NCI-H1105 (cell line): Measurements from ENCODE around the gene ADPRS.

Source experiments
- DNase-seq: peaks from one replicate; lab custom pipeline; 2025; lab: John Stamatoyannopoulos, UW

The ADPRS gene

DNA sequence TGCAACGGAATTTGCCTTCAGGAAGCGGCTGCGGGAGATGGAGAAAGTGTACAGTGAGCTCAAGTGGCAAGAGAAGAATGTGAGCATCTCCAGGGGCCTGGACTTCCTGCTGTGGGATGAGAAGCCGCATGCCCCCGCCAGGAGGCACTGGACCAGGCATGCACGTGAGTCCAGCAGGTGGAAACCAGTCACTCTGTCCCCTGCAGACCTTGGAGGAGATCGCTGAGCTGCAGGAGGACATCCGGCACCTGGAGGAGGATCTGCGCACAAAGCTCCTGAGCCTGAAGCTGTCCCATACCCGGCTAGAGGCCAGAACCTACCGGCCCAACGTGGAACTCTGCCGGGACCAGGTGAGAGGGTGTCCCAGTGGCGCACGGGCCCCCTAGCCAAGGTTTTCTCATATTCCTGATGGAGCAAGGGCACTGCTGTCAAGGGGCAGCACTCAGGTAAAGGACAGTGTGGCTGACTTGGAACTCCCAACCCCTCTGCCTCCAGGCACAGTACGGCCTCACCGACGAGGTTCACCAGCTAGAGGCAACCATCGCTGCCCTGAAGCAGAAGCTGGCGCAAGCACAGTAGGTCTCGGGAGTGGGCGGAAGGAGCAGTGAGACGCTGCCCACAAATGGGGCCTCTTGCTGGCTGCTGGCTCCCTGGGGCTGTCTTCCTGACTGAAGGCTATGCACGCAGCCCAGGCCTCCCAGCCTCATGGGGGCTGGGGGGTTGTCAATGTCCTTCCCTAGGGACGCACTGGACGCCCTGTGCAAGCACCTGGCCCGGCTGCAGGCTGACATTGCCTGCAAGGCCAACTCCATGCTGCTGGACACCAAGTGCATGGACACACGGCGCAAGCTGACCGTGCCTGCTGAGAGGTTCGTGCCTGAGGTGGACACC, 1.2 kb upstream of the ADPRS start:
- DNase-seq = no peak

DNA sequence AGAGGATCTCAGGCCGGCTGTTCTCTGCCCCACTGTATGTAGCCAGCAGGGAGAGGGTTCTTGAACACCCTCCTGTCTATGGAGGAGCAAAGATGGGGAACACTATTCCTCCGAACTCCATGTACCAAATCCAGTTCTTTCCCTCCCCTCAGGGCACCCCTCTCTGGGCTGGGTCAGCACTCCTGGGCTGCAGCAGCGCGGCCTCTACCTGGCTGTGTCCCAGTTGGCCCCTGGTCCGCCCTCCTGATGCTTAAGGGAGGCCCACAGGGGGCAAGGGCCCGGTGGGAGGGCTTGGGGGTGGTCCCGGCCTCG, 471 bp upstream of the ADPRS start:
- DNase-seq = no peak

- no peak for DNase-seq
Measured at GRCh38 chr1:36089393-36090121, 865 bp downstream of the ADPRS start.

- no peak for DNase-seq
Measured at GRCh38 chr1:36091141-36091540, 2.4 kb downstream of the ADPRS start.

DNA sequence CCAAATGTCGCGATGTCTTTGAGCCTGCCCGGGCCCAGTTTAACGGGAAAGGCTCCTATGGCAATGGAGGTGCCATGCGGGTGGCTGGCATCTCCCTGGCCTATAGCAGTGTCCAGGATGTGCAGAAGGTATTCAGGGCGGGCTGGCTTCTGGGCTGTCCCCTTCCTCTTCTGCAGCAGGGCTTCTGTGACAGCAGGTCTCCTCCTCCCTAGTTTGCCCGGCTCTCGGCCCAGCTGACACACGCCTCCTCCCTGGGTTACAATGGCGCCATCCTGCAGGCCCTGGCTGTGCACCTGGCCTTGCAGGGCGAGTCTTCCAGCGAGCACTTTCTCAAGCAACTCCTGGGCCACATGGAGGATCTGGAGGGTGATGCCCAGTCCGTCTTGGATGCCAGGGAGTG, 3.0 kb downstream of the ADPRS start:
- DNase-seq = no peak

DNA sequence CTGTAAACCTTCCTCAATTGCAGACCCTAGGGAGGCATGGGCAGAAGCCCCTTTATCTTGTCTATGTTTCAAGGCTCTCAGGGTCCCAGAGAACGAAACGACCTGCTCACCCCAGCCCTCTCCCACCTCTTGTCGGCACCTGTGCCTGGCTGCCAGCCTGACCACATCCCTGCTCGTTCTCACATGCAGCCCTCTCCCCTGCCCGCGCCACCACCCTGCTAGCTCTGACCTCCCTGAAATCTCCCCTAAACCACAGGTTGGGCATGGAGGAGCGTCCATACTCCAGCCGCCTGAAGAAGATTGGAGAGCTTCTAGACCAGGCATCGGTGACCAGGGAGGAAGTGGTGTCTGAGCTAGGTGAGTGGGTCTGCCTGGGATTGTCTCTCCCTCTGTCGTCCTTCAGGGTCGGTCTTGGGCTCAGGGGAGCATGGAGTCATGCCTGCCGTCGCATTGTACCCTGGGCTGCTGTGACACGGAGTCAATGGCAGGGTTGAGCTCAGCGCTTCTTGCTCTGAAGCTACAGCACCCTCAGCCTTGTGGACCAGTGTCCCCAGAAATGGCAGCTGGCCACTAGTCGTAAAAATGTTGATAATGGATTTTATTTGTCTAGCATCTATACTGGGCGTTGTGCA, 3.6 kb downstream of the ADPRS start:
- no peak for DNase-seq

- DNase-seq = no peak
Measured at GRCh38 chr1:36092798-36093185, 4.1 kb downstream of the ADPRS start.

GRCh38 chr1:36093226-36093625, 4.5 kb downstream of the ADPRS start:
- DNase-seq = no peak

GRCh38 chr1:36093929-36094328, 5.2 kb downstream of the ADPRS start:
- no peak for DNase-seq

- no peak for DNase-seq
Measured at GRCh38 chr1:36094621-36095061, 5.9 kb downstream of the ADPRS start.

DNA sequence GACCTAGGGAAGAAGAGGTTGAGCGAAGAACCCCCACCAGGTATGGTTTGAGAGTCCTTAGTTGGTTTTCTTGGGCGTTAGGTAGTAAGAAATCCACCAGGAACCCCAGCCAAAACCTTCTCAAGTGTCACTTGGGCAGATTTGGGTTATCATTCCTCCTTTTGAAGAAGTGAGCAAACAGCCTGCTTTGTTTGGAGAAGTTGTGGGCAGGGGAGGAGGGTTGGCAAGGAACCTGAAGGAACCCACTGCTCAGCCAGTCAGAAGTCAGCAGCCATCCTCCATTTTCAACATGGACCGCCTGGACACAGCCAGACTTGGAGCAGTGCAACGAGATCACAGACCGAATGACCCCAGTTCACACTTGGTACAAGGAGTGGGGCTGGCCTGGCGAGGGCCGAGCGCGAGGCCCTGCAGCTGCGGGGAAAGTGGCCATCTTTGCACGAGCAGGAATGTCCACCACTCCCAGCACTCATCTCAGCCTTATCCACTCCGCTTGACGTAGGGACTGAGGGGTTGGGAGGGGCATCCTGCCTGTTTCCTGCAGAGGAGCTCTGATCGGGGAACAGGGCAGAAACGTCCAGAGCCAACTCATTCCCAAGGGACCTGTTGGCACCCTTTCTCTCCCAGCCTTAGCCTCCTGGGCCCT, 7.2 kb downstream of the ADPRS start:
- DNase-seq = no peak

- DNase-seq = no peak
Measured at GRCh38 chr1:36096500-36097432, 8.1 kb downstream of the ADPRS start.

- DNase-seq = no peak
Measured at GRCh38 chr1:36097693-36098585, 9.2 kb downstream of the ADPRS start.

DNA sequence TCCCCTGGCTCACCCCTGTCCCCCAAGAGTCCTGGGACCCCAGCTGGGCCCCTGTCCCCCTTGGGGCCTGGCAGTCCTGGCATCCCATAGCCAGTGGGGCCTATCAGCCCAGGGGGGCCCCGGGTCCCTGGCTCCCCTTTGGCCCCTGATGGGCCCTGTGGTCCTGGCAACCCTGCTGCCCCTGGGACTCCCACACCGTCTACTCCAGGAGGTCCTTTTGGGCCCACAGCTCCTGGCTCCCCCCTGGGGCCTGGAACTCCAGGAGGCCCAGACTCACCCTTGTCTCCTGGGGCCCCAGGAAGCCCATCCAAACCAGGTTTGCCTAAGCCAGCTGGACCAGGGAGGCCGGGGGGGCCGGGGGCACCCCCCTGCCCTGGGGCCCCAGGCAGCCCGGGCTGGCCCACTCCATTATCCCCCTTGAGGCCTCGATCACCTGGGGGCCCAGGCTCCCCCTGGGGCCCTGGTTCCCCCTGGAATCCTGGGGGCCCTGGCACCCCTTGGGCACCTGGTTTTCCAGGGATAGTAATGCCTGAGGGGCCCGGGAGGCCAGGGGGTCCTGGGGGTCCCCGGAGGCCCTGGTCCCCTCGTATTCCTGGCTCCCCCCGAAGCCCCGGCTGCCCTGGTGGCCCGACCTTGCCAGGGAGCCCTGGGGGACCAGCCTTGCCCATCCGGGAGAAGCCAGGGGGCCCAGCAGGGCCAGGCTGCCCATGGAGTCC, 10.1 kb downstream of the ADPRS start:
- no peak for DNase-seq

DNA sequence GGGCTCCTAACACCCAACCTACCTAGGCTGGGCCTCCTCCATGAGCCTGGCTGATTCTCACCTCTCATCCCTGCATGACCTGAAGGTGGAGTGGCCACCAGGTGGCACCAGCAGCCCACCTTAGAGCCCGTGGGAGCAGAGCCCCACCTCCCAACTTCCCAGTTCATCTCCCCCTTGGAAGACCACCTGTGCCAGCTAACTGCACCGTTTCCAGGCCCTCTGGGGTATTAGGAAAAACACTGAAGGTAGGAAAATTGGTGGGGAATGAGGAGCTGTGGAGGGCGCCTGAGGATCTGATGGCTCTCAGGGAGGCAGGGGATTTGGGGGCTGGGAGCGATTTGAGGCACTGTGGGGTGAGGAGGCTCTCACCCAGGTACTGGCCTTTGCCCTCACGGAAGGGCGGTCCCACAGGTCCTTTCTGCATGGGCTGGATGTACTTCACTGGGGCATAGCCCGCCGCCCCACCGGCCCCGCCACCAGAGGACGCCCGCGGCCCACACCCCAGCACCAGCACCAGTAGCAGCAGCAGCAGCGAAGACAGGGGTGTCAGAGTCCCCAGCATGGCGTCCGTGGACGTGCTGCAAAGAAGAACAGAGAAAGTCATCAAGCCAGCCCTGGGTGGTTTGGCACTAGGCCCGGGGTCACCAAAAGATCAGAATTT, 11.1 kb downstream of the ADPRS start:
- DNase-seq = peak; percentile 48

DNA sequence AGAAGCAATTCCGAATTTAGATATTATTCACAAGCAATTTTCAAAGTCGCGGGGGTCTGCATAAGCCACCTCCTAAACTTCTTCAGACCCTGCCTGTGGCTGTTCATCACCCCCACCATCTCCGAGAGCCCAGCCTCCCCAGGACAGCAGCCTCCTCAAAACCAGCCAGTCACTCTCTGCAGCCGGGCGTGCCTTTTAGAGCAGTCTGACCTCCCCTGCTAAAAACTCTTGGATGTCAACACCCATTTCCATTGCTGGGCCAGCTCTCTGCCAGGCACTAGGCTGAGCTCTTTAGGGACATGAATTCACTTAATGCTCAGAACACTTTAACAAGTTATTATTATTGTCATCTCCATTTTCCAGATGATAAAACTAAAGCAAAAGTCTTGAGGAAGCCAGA, 11.7 kb downstream of the ADPRS start:
- no peak for DNase-seq

DNA sequence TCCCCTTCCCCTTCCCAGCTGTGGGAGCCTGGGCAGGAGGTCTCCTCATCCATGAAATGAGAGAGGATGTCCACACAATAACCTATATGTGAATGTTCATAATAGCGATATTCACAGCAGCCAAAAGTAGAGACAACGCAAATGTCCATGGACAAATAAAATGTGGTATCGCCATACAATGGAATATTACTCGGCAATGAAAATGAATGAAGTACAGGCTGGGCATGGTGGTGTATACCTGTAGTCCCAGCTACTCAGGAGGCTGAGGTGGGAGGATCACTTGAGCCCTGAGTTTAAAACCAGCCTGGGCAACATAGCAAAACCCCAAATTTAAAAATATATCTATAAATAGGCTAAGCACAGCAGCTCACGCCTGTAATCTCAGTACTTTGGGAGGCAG, 12.9 kb downstream of the ADPRS start:
- DNase-seq = no peak

GRCh38 chr1:36106269-36106668, 17.6 kb downstream of the ADPRS start:
- no peak for DNase-seq

- DNase-seq = no peak
Measured at GRCh38 chr1:36107394-36107793, 18.7 kb downstream of the ADPRS start.
